ENCODE results near the gene FOXQ1.

The FOXQ1 gene

GRCh38 chr6:1267057-1267732 is 44.7 kb upstream of the FOXQ1 start:
- TF ChIP-seq CTCF (IDR thresholded peaks at IDR 0.05; ENCODE audit: low read length, missing control alignments): no peak
- H3K4me3 ChIP-seq (replicated peaks; ENCODE audit: low read depth, low read length): no peak overlapping the region
- no peak for DNase-seq (ENCODE audit: low read depth)

GRCh38 chr6:1267790-1268762 is 43.8 kb upstream of the FOXQ1 start:
- H3K4me3 ChIP-seq (replicated peaks; ENCODE audit: low read depth, low read length): no peak overlapping the region
- no peak for TF ChIP-seq CTCF (IDR thresholded peaks at IDR 0.05; ENCODE audit: low read length, missing control alignments)
- DNase-seq (ENCODE audit: low read depth): no peak

GRCh38 chr6:1271071-1271763 is 40.7 kb upstream of the FOXQ1 start:
- no peak overlapping the region for H3K4me3 ChIP-seq (replicated peaks; ENCODE audit: low read depth, low read length)
- no peak for DNase-seq (ENCODE audit: low read depth)
- no peak for TF ChIP-seq CTCF (IDR thresholded peaks at IDR 0.05; ENCODE audit: low read length, missing control alignments)

- TF ChIP-seq CTCF (IDR thresholded peaks at IDR 0.05; ENCODE audit: low read length, missing control alignments): no peak
- H3K4me3 ChIP-seq (replicated peaks; ENCODE audit: low read depth, low read length): no peak overlapping the region
Measured at GRCh38 chr6:1278061-1278720, 33.7 kb upstream of the FOXQ1 start.

GRCh38 chr6:1279065-1279464 is 32.8 kb upstream of the FOXQ1 start:
- DNase-seq (ENCODE audit: low read depth): no peak
- no peak for TF ChIP-seq CTCF (IDR thresholded peaks at IDR 0.05; ENCODE audit: low read length, missing control alignments)
- H3K4me3 ChIP-seq (replicated peaks; ENCODE audit: low read depth, low read length): no peak overlapping the region

More at GRCh38 chr6:1278061-1278720, 33.7 kb upstream of the FOXQ1 start:
- DNase-seq (ENCODE audit: low read depth): no peak

GRCh38 chr6:1280666-1281300 is 31.1 kb upstream of the FOXQ1 start:
- no peak for DNase-seq (ENCODE audit: low read depth)
- TF ChIP-seq CTCF (IDR thresholded peaks at IDR 0.05; ENCODE audit: low read length, missing control alignments): no peak
- no peak overlapping the region for H3K4me3 ChIP-seq (replicated peaks; ENCODE audit: low read depth, low read length)

Data from fibroblast of pulmonary artery (primary cell).